Stimulated activated naive CD8-positive, alpha-beta T cell treated with anti-CD3 and anti-CD28 coated beads, Interleukin-15, Interleukin-2, amounts not matched to agents 100 U/mL and 50 U/mL, for 24 hours (primary cell): ENCODE results near the gene ZNF586.
"Not testable (repeated sequence)": the region's sequence is repeated elsewhere in the genome, so short reads cannot be mapped to it uniquely, and the experiment has no call there.

Experiments used
- ATAC-seq: fragments of 150-1000 bp; cut with Tn5 transposase; one replicate; pipeline ENCODE4 v1.10.0; 2021
- DNase-seq: peaks from one replicate; pipeline ENCODE4 v3.0.0; 2021

Gene ZNF586

GRCh38 chr19:57796580-57796979, 27.1 kb downstream of the ZNF586 start:
- DNase-seq, ATAC-seq: not testable (repeated sequence)

GRCh38 chr19:57800696-57801095, 31.2 kb downstream of the ZNF586 start:
- ATAC-seq, result no peak
- DNase-seq, result no peak

GRCh38 chr19:57802269-57802668, 32.8 kb downstream of the ZNF586 start:
- DNase-seq (no peak), ATAC-seq (no peak)

- no peak for ATAC-seq
- DNase-seq, result no peak
Observed at GRCh38 chr19:57803265-57803593, 33.8 kb downstream of the ZNF586 start.

GRCh38 chr19:57803594-57804325, 34.3 kb downstream of the ZNF586 start:
- ATAC-seq, result peak; percentile 36

GRCh38 chr19:57807541-57807940, 38.1 kb downstream of the ZNF586 start:
- ATAC-seq (no peak), DNase-seq (no peak)

More at GRCh38 chr19:57803594-57804325, 34.3 kb downstream of the ZNF586 start:
- DNase-seq, result peak; percentile 30

- ATAC-seq, DNase-seq: not testable (repeated sequence)
Observed at GRCh38 chr19:57810410-57811295, 41.2 kb downstream of the ZNF586 start.

- no peak for DNase-seq
- peak; percentile 25 for ATAC-seq
Observed at GRCh38 chr19:57812226-57812625, 42.8 kb downstream of the ZNF586 start.

- peak; percentile 21 for ATAC-seq
- not testable (repeated sequence) for DNase-seq
Observed at GRCh38 chr19:57812975-57813820, 43.7 kb downstream of the ZNF586 start.

- no peak for ATAC-seq
- DNase-seq, result no peak
Observed at GRCh38 chr19:57813919-57814504, 44.5 kb downstream of the ZNF586 start.

- ATAC-seq (peak; percentile 81), DNase-seq (peak; percentile 72)
Observed at GRCh38 chr19:57814505-57815246, 45.2 kb downstream of the ZNF586 start, which contains the start of gene ZNF552. Gene ZNF552 (minus strand): TSS chr19:57814913. CDS start chr19:57814743, 170 bp downstream.

- ATAC-seq (no peak), DNase-seq (no peak)
Observed at GRCh38 chr19:57815247-57816075, 46.0 kb downstream of the ZNF586 start.

GRCh38 chr19:57816652-57817051, 47.2 kb downstream of the ZNF586 start:
- ATAC-seq, result no peak
- DNase-seq, result no peak

GRCh38 chr19:57817976-57818375, 48.5 kb downstream of the ZNF586 start:
- no peak for ATAC-seq
- no peak for DNase-seq

- no peak for DNase-seq
- no peak for ATAC-seq
Observed at GRCh38 chr19:57818378-57818777, 48.9 kb downstream of the ZNF586 start.

- ATAC-seq (peak; percentile 96), DNase-seq (peak; percentile 74)
Observed at GRCh38 chr19:57819475-57820148, 50.1 kb downstream of the ZNF586 start.

- ATAC-seq, result no peak
- DNase-seq, result no peak
Observed at GRCh38 chr19:57820599-57820998, 51.1 kb downstream of the ZNF586 start.

- not testable (repeated sequence) for DNase-seq
Observed at GRCh38 chr19:57821095-57821494, 51.6 kb downstream of the ZNF586 start.

GRCh38 chr19:57821501-57821900, 52.0 kb downstream of the ZNF586 start:
- ATAC-seq, DNase-seq: not testable (repeated sequence)

More at GRCh38 chr19:57821095-57821494, 51.6 kb downstream of the ZNF586 start:
- ATAC-seq, result not testable (repeated sequence)
